CMK (cell line): ENCODE data around the gene PNPO.
A peak's percentile ranks its signal among the peaks of the same experiment; 100 is the strongest.
"Not testable (repeated sequence)": the region's sequence is repeated elsewhere in the genome, so short reads cannot be mapped to it uniquely, and the experiment has no call there.

ENCODE experiments used
- DNase-seq: peaks from one replicate; pipeline ENCODE4 v3.0.0-alpha.2; 2010; ENCODE audit warnings: low read depth

Gene PNPO

GRCh38 chr17:47975189-47975822 is 33.9 kb downstream of the PNPO start:
- DNase-seq: no peak

- DNase-seq: no peak
These were observed 34.4 kb downstream of the PNPO start for GRCh38 chr17:47975823-47976205.

- DNase-seq: peak; percentile 44
These were observed 37.0 kb downstream of the PNPO start for GRCh38 chr17:47978324-47978723.

GRCh38 chr17:47980541-47980940 is 39.2 kb downstream of the PNPO start:
- DNase-seq: no peak

- DNase-seq: peak; percentile 76
These were observed 40.1 kb downstream of the PNPO start for GRCh38 chr17:47981462-47981861.

GRCh38 chr17:47982091-47982617 is 40.8 kb downstream of the PNPO start:
- no peak for DNase-seq

GRCh38 chr17:47982645-47983390 is 41.4 kb downstream of the PNPO start:
- peak; percentile 71 for DNase-seq

GRCh38 chr17:47983492-47984223 is 42.3 kb downstream of the PNPO start:
- DNase-seq: no peak

GRCh38 chr17:47986520-47986919 is 45.1 kb downstream of the PNPO start:
- no peak for DNase-seq

GRCh38 chr17:47987240-47987835 is 46.0 kb downstream of the PNPO start:
- no peak for DNase-seq

GRCh38 chr17:47988445-47988844 is 47.1 kb downstream of the PNPO start:
- DNase-seq: not testable (repeated sequence)

- no peak for DNase-seq
These were observed 47.8 kb downstream of the PNPO start for GRCh38 chr17:47989159-47989558.

- DNase-seq: no peak
These were observed 48.3 kb downstream of the PNPO start for GRCh38 chr17:47989700-47990099.

- no peak for DNase-seq
These were observed 49.8 kb downstream of the PNPO start for GRCh38 chr17:47990962-47991731.

GRCh38 chr17:47992216-47992615 is 50.8 kb downstream of the PNPO start:
- DNase-seq: no peak

GRCh38 chr17:47993031-47993564 is 51.7 kb downstream of the PNPO start:
- DNase-seq: no peak

- DNase-seq: no peak
These were observed 52.6 kb downstream of the PNPO start for GRCh38 chr17:47993964-47994363.

- DNase-seq: no peak
These were observed 53.4 kb downstream of the PNPO start for GRCh38 chr17:47994724-47995123.

- no peak for DNase-seq
These were observed 54.0 kb downstream of the PNPO start for GRCh38 chr17:47995241-47995935.

- DNase-seq: no peak
These were observed 54.8 kb downstream of the PNPO start for GRCh38 chr17:47996201-47996600.

- DNase-seq: no peak
These were observed 56.2 kb downstream of the PNPO start for GRCh38 chr17:47997586-47997985.
